ENCODE data around the gene BGLAP. TPM values are rescaled to one million over a fixed set of nuclear protein-coding genes. Genes with fewer than 3 reads are reported as not detected.

The BGLAP gene
- total RNA-seq, 1 experiment from 2014 or later, result 2.4 TPM

DNA sequence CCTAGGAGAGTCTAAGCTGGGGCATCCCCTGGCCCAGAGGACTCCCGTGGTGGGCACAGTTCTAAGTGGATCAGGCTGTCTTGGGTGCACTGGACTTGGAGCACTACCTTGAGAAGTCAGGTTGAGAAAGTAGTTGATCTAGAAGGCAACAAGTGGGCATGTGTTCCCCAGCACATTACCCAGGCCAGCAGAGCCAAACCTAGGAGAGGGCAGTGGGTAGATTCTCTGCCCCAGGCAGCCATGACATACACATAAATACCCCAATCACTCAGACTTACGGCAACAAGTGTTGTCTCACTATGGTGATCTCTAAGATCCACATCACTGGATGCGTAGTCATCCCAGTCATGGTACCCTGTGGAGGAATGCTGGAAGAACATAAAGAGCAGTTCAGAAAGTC is 30.7 kb upstream of the BGLAP start:
- Histone ChIP-seq H3T11ph (ENCODE audit: low read length) (no peak overlapping the region), H3K23me2 (ENCODE audit: insufficient read length, low read depth, low read length, poor library complexity, severe bottlenecking) (peaks cover 8% of the 10 kb centered on the region), H3K4me2 (ENCODE audit: insufficient read depth, insufficient read length, low read length) (no peak overlapping the region), H3K27me3 (ENCODE audit: insufficient read depth, low read length) (no peaks in the 10 kb centered on the region), H4K5ac (ENCODE audit: insufficient read length, low read depth, low read length) (no peak overlapping the region), H3K27ac (ENCODE audit: insufficient read length, low read depth, low read length) (no peak overlapping the region), H2BK120ac (ENCODE audit: low read depth, low read length, poor library complexity, severe bottlenecking) (no peak overlapping the region), H2AFZ (ENCODE audit: low read length) (no peak overlapping the region), H2BK5ac (ENCODE audit: insufficient read length, low read length) (no peak overlapping the region), H3K79me1 (ENCODE audit: insufficient read depth, low read depth, low read length, poor library complexity, severe bottlenecking) (no peaks in the 10 kb centered on the region), H3K4ac (ENCODE audit: low read depth, low read length) (no peak overlapping the region), H4K91ac (ENCODE audit: insufficient read length, low read depth, low read length) (no peak overlapping the region), H2AK5ac (ENCODE audit: insufficient read length, low read length) (no peak overlapping the region), H3K79me2 (ENCODE audit: insufficient read depth, low read length) (no peaks in the 10 kb centered on the region), H3K9ac (ENCODE audit: extremely low read depth, insufficient read length, low read length) (no peak overlapping the region), H3K14ac (ENCODE audit: insufficient read depth, low read length) (no peak overlapping the region), H4K20me1 (ENCODE audit: control insufficient read depth, insufficient read depth, insufficient read length) (no peaks in the 10 kb centered on the region), H2BK12ac (ENCODE audit: insufficient read length, low read depth, low read length) (no peak overlapping the region), H3K18ac (ENCODE audit: insufficient read length, low read depth, low read length) (no peak overlapping the region), H3K23ac (ENCODE audit: insufficient read length, low read depth, low read length) (no peak overlapping the region), H3K9me3 (ENCODE audit: control insufficient read depth, low read depth, low read length) (no peaks in the 10 kb centered on the region), H4K8ac (replicated peaks; ENCODE audit: insufficient read length, low read depth, low read length) (no peak overlapping the region), H3K56ac (ENCODE audit: insufficient read length, low read depth, low read length) (peak overlapping the region; percentile 4), H2BK20ac (ENCODE audit: low read depth, low read length, poor library complexity, severe bottlenecking) (no peak overlapping the region), H2BK15ac (ENCODE audit: low read depth, low read length) (no peak overlapping the region), H3K4me1 (ENCODE audit: insufficient read depth, low read length) (no peaks in the 10 kb centered on the region; the same call in 1 of the 2 replicates)
- Mint-ChIP-seq H3K9me3 (no peaks in the 10 kb centered on the region), H3K27me3 (ENCODE audit: low read depth) (peaks cover 2% of the 10 kb centered on the region; the same call in 1 of the 2 replicates), H3K27ac (0 out of 7 replicates have a peak overlapping the region, but pooled peaks of 2 of the 3 experiments have one; percentile 23 to 32), H3K4me3 (no peak overlapping the region), H3K36me3 (ENCODE audit: insufficient read depth in 1 of 3, low read depth in 3 of 3) (peaks cover 10 to 69% (median 30%) of the 10 kb centered on the region in 3 experiments; a peak in 6 of 7 replicates), H3K4me1 (peaks cover 34 to 35% of the 10 kb centered on the region in 2 experiments)
- WGBS (ENCODE audit: extremely low coverage, insufficient read length, low lambda C conversion rate), result no CpG with 5 or more reads among the region's 3 CpGs
- DNase-seq, result no peak
- no peak for TF ChIP-seq CTCF (conservative IDR thresholded peaks at IDR 0.05)

Data from H9 (cell line).